ENCODE measurements around the gene PCSK4. TPM values are rescaled to one million over a fixed set of nuclear protein-coding genes. Genes with fewer than 3 reads are reported as not detected.

The PCSK4 gene
- total and polyA plus RNA-seq, 9 of the 15 experiments (the other 6 are each of a cell fraction or from before 2014, with no cell fraction given), result 0.01 to 9.1 (median 2.1) TPM; not detected in 1

GRCh38 chr19:1503089-1503924 is 13.2 kb upstream of the PCSK4 start (continued):
- TF ChIP-seq CHD7 (IDR thresholded peaks at IDR 0.05; ENCODE audit: low read depth, low read length), result no peak
- no peak for TF ChIP-seq MEF2A (IDR thresholded peaks at IDR 0.05; ENCODE audit: control insufficient read depth, low read depth, low read length)
- peak; percentile 3; the same call in 1 of the 2 replicates for TF ChIP-seq MTA2 (IDR thresholded peaks at IDR 0.05; ENCODE audit: low read depth)
- no peak for TF ChIP-seq POLR2AphosphoS2 (IDR thresholded peaks at IDR 0.05; ENCODE audit: low read length)
- no peak for TF ChIP-seq ZNF175 (CRISPR knock-in tag; IDR thresholded peaks at IDR 0.05; ENCODE audit: low read depth)
- peak; percentile 93 for TF ChIP-seq ZNF592 (IDR thresholded peaks at IDR 0.05)
- peak; percentile 71 for TF ChIP-seq RB1 (IDR thresholded peaks at IDR 0.05; ENCODE audit: low read depth)
- TF ChIP-seq RUNX1 (IDR thresholded peaks at IDR 0.05; ENCODE audit: low read depth), result 0 out of 2 replicates have a peak, but pooled peaks have one; percentile 15
- no peak for TF ChIP-seq KDM4B (IDR thresholded peaks at IDR 0.05; ENCODE audit: borderline replicate concordance in 2 of 2, low read depth in 1 of 2)
- no peak; the same call in 1 of the 2 replicates for TF ChIP-seq ZNF12 (CRISPR knock-in tag; IDR thresholded peaks at IDR 0.05)
- peak; percentile 66; the same call in 1 of the 2 replicates for TF ChIP-seq ZKSCAN8 (CRISPR knock-in tag; IDR thresholded peaks at IDR 0.05)
- no peak for TF ChIP-seq ZNF695 (CRISPR knock-in tag; IDR thresholded peaks at IDR 0.05)
